GM18499 (cell line): ENCODE results near the gene PURB.
"Not testable (repeated sequence)": the region's sequence is repeated elsewhere in the genome, so short reads cannot be mapped to it uniquely, and the experiment has no call there.

ENCODE experiments used
- ATAC-seq: cut with Tn5 transposase; IDR thresholded peaks from one replicate; pipeline ENCODE4 v1.9.1; 2021; ENCODE audit warnings: moderate number of reproducible peaks; ENCODE audit not compliant: insufficient read depth, unreplicated experiment

The PURB gene

GRCh38 chr7:44885394-44886317 lies at the start of gene PURB:
Gene PURB (minus strand): TSS chr7:44885530. CDS start chr7:44885348, 182 bp downstream.
- peak; percentile 62 for ATAC-seq

GRCh38 chr7:44935016-44935415 lies 49.7 kb upstream of the PURB start:
- ATAC-seq, result no peak

- ATAC-seq, result not testable (repeated sequence)
These were observed 49.2 kb upstream of the PURB start for GRCh38 chr7:44934510-44934909.

DNA sequence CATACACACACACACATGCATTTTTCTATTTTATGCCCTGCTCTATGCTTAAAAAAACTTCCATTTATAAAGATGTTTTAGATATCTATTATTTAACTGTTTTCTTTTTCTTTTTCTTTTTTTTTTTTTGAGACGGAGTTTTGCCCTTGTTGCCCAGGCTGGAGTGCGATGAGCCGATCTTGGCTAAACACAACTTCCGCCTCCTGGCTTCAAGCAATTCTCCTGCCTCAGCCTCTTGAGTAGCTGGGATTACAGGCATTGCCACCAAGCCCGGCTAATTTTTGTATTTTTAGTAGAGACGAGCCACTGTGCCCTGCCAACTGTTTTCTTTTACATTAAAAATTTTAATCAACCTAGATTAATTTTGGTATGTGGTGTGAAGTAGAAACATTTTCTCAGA lies 45.6 kb upstream of the PURB start:
- ATAC-seq, result no peak

- ATAC-seq, result no peak
These were observed 37.0 kb upstream of the PURB start for GRCh38 chr7:44922351-44922694.

DNA sequence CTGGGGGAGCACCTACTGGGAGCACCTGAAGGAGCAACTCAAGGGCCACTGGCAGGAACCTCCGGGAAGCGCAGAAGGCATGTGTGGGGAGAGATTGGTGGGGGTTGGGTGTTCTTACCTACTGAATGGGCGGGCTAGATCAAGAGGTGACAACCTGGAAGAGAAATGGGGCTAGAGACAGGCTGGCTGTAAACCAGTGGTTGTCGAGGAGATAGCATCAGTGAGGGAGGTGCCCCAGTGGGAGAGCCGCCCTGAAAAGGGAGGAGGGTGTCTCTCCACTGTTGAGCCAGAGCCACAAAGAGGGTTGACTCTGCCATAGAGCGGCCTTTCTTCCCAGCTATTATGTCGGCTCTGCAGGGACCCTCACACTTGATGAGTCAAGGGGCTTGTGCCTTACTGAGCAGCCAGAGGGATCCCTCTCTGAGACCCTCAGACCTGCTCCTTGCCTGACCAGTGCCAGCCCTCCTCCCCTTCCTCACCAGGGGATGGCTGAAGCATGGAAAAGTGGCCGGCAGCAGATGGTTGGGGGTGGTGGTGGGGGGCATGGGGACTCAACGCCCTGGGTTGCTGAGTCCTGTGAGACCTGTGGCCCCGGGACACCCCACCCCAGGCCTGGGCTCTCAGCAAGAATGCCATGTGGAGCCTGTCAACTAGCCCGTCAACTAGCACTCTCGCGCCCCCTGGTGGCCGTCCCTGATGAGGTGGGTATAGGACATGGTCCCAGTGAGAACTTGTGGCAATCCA lies 36.4 kb upstream of the PURB start:
- no peak for ATAC-seq

- no peak for ATAC-seq
These were observed 34.8 kb upstream of the PURB start for GRCh38 chr7:44920119-44920518.

DNA sequence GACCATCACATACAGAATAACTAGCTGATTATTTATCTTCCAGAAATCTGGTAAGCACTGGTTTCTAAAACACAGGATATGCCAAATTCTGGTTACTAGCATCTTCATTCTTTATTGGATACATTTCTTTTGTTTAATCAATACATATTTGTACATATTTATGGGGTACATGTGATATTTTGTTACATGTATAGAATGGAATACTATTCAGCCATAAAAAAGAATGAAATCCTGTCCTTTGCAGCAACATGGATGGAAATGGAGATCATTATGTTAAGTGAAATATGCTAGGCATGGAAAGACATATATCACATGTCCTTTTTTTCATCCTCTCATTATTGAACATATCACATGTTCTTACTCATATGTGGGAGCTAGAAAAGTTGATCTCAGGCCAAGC lies 32.7 kb upstream of the PURB start:
- no peak for ATAC-seq

GRCh38 chr7:44917465-44917864 lies 32.1 kb upstream of the PURB start:
- ATAC-seq, result no peak

DNA sequence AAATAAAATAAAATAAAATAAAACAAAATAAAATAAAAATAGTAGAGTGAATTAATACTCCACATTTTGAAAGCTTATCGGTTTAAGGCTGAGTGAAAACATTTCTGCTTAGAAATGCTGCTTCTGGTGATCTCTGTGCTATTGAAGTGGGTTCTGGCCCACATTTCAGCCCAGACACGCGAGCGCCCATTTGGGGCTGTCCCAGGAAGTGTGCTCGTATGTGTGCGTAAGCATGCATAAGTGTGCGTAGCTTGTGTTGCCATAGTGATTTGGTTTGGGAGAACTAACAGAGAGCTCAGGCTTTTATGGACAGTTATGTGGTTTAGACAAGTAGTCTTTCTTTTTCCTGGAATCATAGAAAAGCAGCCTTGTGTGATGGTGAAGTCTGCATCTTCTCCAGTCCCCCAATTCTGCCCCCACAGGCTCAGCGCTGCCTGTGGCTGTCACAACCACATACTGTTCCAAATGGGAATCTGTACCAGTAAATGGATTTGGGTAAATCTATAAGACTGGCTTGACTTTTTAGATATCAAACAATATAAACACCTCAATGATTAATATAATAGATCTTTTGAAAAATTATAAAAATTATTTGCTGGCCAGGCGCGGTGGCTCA lies 29.8 kb upstream of the PURB start:
- peak; percentile 57 for ATAC-seq

GRCh38 chr7:44912775-44913347 lies 27.5 kb upstream of the PURB start:
- ATAC-seq, result no peak

- ATAC-seq, result no peak
These were observed 26.6 kb upstream of the PURB start for GRCh38 chr7:44911911-44912310.

GRCh38 chr7:44909596-44910389 lies 24.5 kb upstream of the PURB start:
- ATAC-seq, result no peak

DNA sequence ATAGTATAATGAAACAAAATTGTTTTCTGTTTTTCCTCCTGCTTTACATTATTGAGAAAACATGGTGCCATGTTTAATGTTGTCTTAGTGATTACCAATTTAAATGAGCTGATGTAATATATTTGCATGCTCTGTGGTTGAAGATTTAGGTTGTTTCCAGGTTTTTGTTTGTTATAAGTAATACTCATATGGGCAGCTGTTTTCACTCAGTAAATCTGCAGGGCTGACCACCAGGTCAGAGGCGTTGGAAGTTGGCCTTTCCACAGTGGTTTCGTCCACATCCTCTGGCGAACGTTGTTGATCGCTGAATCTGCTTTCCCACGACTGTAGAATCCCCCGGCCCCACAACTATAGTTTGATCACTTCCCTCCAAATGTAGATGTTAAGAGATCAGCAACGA lies 21.6 kb upstream of the PURB start:
- ATAC-seq, result no peak

GRCh38 chr7:44905002-44905635 lies 19.8 kb upstream of the PURB start:
- ATAC-seq, result no peak

- ATAC-seq, result no peak
These were observed 14.1 kb upstream of the PURB start for GRCh38 chr7:44899443-44899842.

DNA sequence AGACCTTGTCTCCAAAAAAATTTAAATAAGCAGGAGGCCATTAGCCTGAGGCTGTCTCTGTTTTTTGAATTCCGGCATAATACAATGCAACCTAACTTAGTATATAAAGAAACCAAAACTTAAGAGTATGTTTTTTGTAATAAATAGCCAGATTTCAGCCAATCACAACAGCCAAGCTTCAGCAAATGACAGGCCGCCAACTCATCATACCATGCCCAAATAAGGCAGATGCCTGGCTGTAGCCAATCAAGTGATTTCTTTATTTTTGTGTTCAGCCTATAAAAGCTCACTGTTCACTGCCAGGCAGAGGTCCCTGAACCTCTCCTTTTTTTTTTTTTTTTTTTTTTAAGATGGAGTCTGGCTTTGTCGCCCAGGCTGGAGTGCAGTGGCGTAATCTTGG lies 12.7 kb upstream of the PURB start:
- no peak for ATAC-seq

- ATAC-seq, result no peak
These were observed 12.0 kb upstream of the PURB start for GRCh38 chr7:44897309-44897708.

DNA sequence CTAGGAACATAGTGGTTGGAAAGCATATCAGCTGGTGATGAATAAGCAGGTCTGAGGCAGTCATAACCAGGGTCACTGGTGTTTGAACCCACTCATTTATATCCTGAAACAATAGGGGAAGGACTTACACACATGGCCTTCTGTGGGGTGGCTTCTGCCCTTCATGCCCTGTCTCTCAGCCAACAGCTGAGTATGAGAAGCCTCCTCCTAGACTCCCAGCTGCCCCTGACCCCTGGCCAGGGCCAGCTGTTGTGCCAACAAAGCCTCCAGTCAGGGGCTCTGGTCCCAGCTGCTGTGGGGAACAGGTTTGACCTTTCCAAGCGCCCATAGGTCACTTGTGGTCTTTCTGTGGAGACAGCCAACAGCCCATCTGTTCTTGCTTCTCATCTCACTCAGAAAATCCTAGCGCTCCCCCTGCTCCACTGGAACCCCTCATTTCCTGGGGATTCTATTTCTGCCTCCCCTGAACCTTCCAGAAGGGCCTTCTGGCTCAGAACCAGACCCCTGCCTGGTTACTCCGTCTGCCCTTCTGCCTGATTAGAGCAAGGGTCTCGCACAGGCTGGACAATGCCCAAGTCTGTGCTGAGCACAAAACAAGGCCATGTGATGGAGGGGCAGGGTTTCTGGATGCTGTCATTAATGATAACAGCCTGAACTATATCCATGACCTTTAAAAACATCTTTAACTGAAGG lies 9.7 kb upstream of the PURB start:
- no peak for ATAC-seq
